ENCODE data around the gene CEP95.

The CEP95 gene

DNA sequence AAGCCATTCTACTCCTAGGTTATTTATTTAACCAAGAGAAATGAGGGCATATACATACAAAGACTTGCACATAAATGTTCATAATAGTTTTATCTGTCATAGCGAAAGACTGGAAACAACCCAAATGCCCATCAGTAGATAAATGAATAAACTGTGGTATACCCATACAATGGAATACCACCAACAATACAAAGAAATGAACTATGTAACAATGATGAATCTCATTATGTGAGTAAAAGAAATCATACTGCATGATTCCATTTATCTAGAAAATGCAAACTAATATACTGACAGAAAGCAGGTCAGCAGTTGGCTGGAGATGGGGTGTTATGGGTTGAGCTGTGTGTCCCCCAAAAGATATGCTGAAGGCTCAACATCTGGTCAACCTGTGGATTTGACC is 57.3 kb downstream of the CEP95 start:
- ChIA-PET POLR2A (no interaction called here), CTCF (no interaction called here)
- H3K4me1 ChIP-seq (ENCODE audit: control insufficient read depth, insufficient read depth, low read length) = no peaks in the 10 kb centered on the region
- no peak overlapping the region for H3K27ac ChIP-seq (ENCODE audit: extremely low read depth, low read depth, low read length)
- peaks cover 24 to 53% of the 10 kb centered on the region in 2 experiments for H3K36me3 ChIP-seq (ENCODE audit: control insufficient read depth in 2 of 2, insufficient read depth in 1 of 2, low read length in 2 of 2)
- no peak overlapping the region for H3K4me3 ChIP-seq (ENCODE audit: low read depth, low read length)
- no peaks in the 10 kb centered on the region for H3K9me3 ChIP-seq (ENCODE audit: control insufficient read depth, insufficient read depth, low read depth, low read length)
- no peak for TF ChIP-seq ZNF785 (tag by site-specific recombination; IDR thresholded peaks at IDR 0.05)
- no peak for TF ChIP-seq ZNF23 (tag by site-specific recombination; IDR thresholded peaks at IDR 0.05; ENCODE audit: borderline replicate concordance)
- no peak for TF ChIP-seq SP3 (tag by site-specific recombination; IDR thresholded peaks at IDR 0.05)
- TF ChIP-seq ZNF112 (tag by site-specific recombination; IDR thresholded peaks at IDR 0.05) = no peak
- TF ChIP-seq, protein P1, sequence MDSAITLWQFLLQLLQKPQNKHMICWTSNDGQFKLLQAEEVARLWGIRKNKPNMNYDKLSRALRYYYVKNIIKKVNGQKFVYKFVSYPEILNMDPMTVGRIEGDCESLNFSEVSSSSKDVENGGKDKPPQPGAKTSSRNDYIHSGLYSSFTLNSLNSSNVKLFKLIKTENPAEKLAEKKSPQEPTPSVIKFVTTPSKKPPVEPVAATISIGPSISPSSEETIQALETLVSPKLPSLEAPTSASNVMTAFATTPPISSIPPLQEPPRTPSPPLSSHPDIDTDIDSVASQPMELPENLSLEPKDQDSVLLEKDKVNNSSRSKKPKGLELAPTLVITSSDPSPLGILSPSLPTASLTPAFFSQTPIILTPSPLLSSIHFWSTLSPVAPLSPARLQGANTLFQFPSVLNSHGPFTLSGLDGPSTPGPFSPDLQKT (IDR thresholded peaks at IDR 0.05; ENCODE audit: borderline replicate concordance, low read depth, low read length) = no peak
- no peak for TF ChIP-seq ZNF837 (tag by site-specific recombination; IDR thresholded peaks at IDR 0.05)
- TF ChIP-seq AEBP2 (tag by site-specific recombination; IDR thresholded peaks at IDR 0.05; ENCODE audit: borderline replicate concordance) = no peak
- no peak for TF ChIP-seq RBAK (tag by site-specific recombination; IDR thresholded peaks at IDR 0.05)
- no peak for TF ChIP-seq ZFP3 (tag by site-specific recombination; IDR thresholded peaks at IDR 0.05; ENCODE audit: low read depth)
- no peak for TF ChIP-seq YY1 (tag by site-specific recombination; IDR thresholded peaks at IDR 0.05)
- TF ChIP-seq WT1 (tag by site-specific recombination; IDR thresholded peaks at IDR 0.05) = no peak
- TF ChIP-seq ZNF184 (tag by site-specific recombination; IDR thresholded peaks at IDR 0.05) = no peak

- no peak overlapping the region for H3K4me3 ChIP-seq (ENCODE audit: low read depth, low read length)
- no peaks in the 10 kb centered on the region for H3K9me3 ChIP-seq (ENCODE audit: control insufficient read depth, insufficient read depth, low read depth, low read length)
- no peaks in the 10 kb centered on the region for H3K4me1 ChIP-seq (ENCODE audit: control insufficient read depth, insufficient read depth, low read length)
- H3K27ac ChIP-seq (ENCODE audit: extremely low read depth, low read depth, low read length) = no peak overlapping the region
- CTCF ChIA-PET = interaction anchor here (0.6 kb wide), 1 partner anchor 1831 kb away, joined by 3 read pairs; no protein-coding TSS in a partner anchor
- POLR2A ChIA-PET = interaction anchor here (0.8 kb wide), 1 partner anchor 619 kb away, joined by 3 read pairs; no protein-coding TSS in a partner anchor
- peaks cover 17 to 56% of the 10 kb centered on the region in 2 experiments; a peak in 2 of 3 replicates for H3K36me3 ChIP-seq (ENCODE audit: control insufficient read depth in 2 of 2, insufficient read depth in 1 of 2, low read length in 2 of 2)
- TF ChIP-seq ZNF768 (tag by site-specific recombination; IDR thresholded peaks at IDR 0.05) = no peak
- TF ChIP-seq ZNF621 (tag by site-specific recombination; IDR thresholded peaks at IDR 0.05) = no peak
- no peak for TF ChIP-seq ZNF623 (tag by site-specific recombination; IDR thresholded peaks at IDR 0.05)
- no peak for TF ChIP-seq RBAK (tag by site-specific recombination; IDR thresholded peaks at IDR 0.05)
- no peak for TF ChIP-seq ZNF155 (tag by site-specific recombination; IDR thresholded peaks at IDR 0.05)
- no peak for TF ChIP-seq ZNF16 (tag by site-specific recombination; IDR thresholded peaks at IDR 0.05; ENCODE audit: low read depth)
- no peak for TF ChIP-seq ZNF112 (tag by site-specific recombination; IDR thresholded peaks at IDR 0.05)
- no peak for TF ChIP-seq ZNF202 (tag by site-specific recombination; IDR thresholded peaks at IDR 0.05; ENCODE audit: borderline replicate concordance)
- TF ChIP-seq ZNF10 (tag by site-specific recombination; IDR thresholded peaks at IDR 0.05) = no peak
- TF ChIP-seq TSHZ1 (tag by site-specific recombination; IDR thresholded peaks at IDR 0.05; ENCODE audit: borderline replicate concordance) = no peak
- TF ChIP-seq HOXD13 (CRISPR knock-in tag; IDR thresholded peaks at IDR 0.05; ENCODE audit: borderline replicate concordance) = no peak
- TF ChIP-seq ZNF157 (tag by site-specific recombination; IDR thresholded peaks at IDR 0.05) = no peak
- no peak for TF ChIP-seq PRDM1 (tag by site-specific recombination; IDR thresholded peaks at IDR 0.05)
- TF ChIP-seq ZNF362 (tag by site-specific recombination; IDR thresholded peaks at IDR 0.05) = no peak
- no peak for TF ChIP-seq MEIS1 (CRISPR knock-in tag; IDR thresholded peaks at IDR 0.05; ENCODE audit: borderline replicate concordance)
- TF ChIP-seq SP7 (tag by site-specific recombination; IDR thresholded peaks at IDR 0.05) = no peak
- no peak for TF ChIP-seq ZSCAN5A (tag by site-specific recombination; IDR thresholded peaks at IDR 0.05)
These were observed 58.8 kb downstream of the CEP95 start for GRCh38 chr17:64565563-64565962.
